ENCODE data around the gene NTRK1.

NTRK1 gene

DNA sequence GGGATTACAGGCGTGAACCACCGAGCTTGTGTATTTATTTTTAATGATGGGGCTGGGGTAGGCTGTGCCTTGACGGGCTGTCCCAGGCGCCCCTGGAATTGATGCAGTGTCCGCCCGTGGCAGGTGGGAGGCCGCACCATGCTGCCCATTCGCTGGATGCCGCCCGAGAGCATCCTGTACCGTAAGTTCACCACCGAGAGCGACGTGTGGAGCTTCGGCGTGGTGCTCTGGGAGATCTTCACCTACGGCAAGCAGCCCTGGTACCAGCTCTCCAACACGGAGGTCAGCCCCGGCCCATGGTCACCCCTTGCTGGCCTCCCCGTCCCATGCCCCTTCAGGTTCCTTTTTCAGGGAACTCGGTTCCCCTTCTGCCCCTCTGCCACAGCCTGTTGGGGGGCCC, 19.2 kb downstream of the NTRK1 start:
- TF ChIP-seq TCF4 (CRISPR knock-in tag; IDR thresholded peaks at IDR 0.05; ENCODE audit: borderline replicate concordance) (no peak), ARNTL (CRISPR knock-in tag; IDR thresholded peaks at IDR 0.05; ENCODE audit: borderline replicate concordance, low read depth) (no peak), ESRRG (CRISPR knock-in tag; IDR thresholded peaks at IDR 0.05) (no peak), ZC3H10 (CRISPR knock-in tag; IDR thresholded peaks at IDR 0.05) (no peak), BACH2 (CRISPR knock-in tag; IDR thresholded peaks at IDR 0.05; ENCODE audit: borderline replicate concordance) (no peak), ZFP30 (CRISPR knock-in tag; IDR thresholded peaks at IDR 0.05) (no peak), ZNF565 (CRISPR knock-in tag; conservative IDR thresholded peaks at IDR 0.05; ENCODE audit: low read depth) (no peak), ZNF8 (CRISPR knock-in tag; IDR thresholded peaks at IDR 0.05) (no peak), RARB (CRISPR knock-in tag; IDR thresholded peaks at IDR 0.05) (no peak), GLIS3 (CRISPR knock-in tag; IDR thresholded peaks at IDR 0.05) (no peak), CREB5 (CRISPR knock-in tag; IDR thresholded peaks at IDR 0.05; ENCODE audit: low read depth) (no peak), ZFP3 (CRISPR knock-in tag; IDR thresholded peaks at IDR 0.05) (no peak), CSRNP3 (CRISPR knock-in tag; IDR thresholded peaks at IDR 0.05) (no peak), PPARA (CRISPR knock-in tag; IDR thresholded peaks at IDR 0.05; ENCODE audit: borderline replicate concordance) (no peak), SNAI2 (CRISPR knock-in tag; IDR thresholded peaks at IDR 0.05) (no peak), PATZ1 (CRISPR knock-in tag; IDR thresholded peaks at IDR 0.05; ENCODE audit: borderline replicate concordance) (no peak)
- TF ChIP-seq, protein P1, sequence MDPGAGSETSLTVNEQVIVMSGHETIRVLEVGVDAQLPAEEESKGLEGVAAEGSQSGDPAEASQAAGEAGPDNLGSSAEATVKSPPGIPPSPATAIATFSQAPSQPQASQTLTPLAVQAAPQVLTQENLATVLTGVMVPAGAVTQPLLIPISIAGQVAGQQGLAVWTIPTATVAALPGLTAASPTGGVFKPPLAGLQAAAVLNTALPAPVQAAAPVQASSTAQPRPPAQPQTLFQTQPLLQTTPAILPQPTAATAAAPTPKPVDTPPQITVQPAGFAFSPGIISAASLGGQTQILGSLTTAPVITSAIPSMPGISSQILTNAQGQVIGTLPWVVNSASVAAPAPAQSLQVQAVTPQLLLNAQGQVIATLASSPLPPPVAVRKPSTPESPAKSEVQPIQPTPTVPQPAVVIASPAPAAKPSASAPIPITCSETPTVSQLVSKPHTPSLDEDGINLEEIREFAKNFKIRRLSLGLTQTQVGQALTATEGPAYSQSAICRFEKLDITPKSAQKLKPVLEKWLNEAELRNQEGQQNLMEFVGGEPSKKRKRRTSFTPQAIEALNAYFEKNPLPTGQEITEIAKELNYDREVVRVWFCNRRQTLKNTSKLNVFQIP (CRISPR knock-in tag; IDR thresholded peaks at IDR 0.05; ENCODE audit: borderline replicate concordance, low read depth): no peak
- ATAC-seq: no peak

- no peak for ATAC-seq
- no peak for TF ChIP-seq CREB5 (CRISPR knock-in tag; IDR thresholded peaks at IDR 0.05; ENCODE audit: low read depth)
- TF ChIP-seq ZFP30 (CRISPR knock-in tag; IDR thresholded peaks at IDR 0.05): no peak
- TF ChIP-seq ISL1 (CRISPR knock-in tag; IDR thresholded peaks at IDR 0.05): no peak
- TF ChIP-seq ESRRG (CRISPR knock-in tag; IDR thresholded peaks at IDR 0.05): no peak
- no peak for TF ChIP-seq ZNF70 (CRISPR knock-in tag; IDR thresholded peaks at IDR 0.05)
- no peak for TF ChIP-seq ZNF8 (CRISPR knock-in tag; IDR thresholded peaks at IDR 0.05)
- no peak for TF ChIP-seq ZNF565 (CRISPR knock-in tag; conservative IDR thresholded peaks at IDR 0.05; ENCODE audit: low read depth)
- TF ChIP-seq, protein P1 (CRISPR knock-in tag; IDR thresholded peaks at IDR 0.05; ENCODE audit: borderline replicate concordance, low read depth): no peak
- TF ChIP-seq RARB (CRISPR knock-in tag; IDR thresholded peaks at IDR 0.05): no peak
These were observed 19.8 kb downstream of the NTRK1 start for GRCh38 chr1:156880473-156880872.

DNA sequence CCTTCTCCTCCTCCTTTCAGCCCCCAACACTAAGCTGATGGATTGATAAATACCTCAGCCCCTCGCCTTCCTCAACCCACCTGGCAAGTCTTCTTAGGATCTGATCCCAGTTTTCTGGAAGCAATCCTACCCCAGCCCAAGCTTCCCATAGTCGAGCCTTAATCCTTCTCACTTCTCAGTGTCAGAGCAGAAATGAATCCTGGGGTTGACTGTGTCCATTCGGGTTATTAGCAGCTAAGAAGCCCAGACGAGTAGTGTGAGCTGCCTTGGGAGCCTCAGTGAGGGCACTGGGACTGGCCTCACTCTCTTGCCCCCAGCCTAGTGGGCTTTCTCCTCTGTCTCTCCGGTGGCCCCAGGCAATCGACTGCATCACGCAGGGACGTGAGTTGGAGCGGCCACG, 20.4 kb downstream of the NTRK1 start:
- ATAC-seq: no peak
- TF ChIP-seq ISL1 (CRISPR knock-in tag; IDR thresholded peaks at IDR 0.05): no peak
- TF ChIP-seq CSDC2 (CRISPR knock-in tag; IDR thresholded peaks at IDR 0.05): no peak
- no peak for TF ChIP-seq TCF4 (CRISPR knock-in tag; IDR thresholded peaks at IDR 0.05; ENCODE audit: borderline replicate concordance)
- no peak for TF ChIP-seq TOX (CRISPR knock-in tag; IDR thresholded peaks at IDR 0.05; ENCODE audit: borderline replicate concordance)
- TF ChIP-seq ZFP30 (CRISPR knock-in tag; IDR thresholded peaks at IDR 0.05): no peak
- TF ChIP-seq RARB (CRISPR knock-in tag; IDR thresholded peaks at IDR 0.05): no peak
- TF ChIP-seq SNAI2 (CRISPR knock-in tag; IDR thresholded peaks at IDR 0.05): no peak
- no peak for TF ChIP-seq ZFP3 (CRISPR knock-in tag; IDR thresholded peaks at IDR 0.05)
- no peak for TF ChIP-seq BACH2 (CRISPR knock-in tag; IDR thresholded peaks at IDR 0.05; ENCODE audit: borderline replicate concordance)
- TF ChIP-seq PATZ1 (CRISPR knock-in tag; IDR thresholded peaks at IDR 0.05; ENCODE audit: borderline replicate concordance): no peak
- no peak for TF ChIP-seq ZNF8 (CRISPR knock-in tag; IDR thresholded peaks at IDR 0.05)
- TF ChIP-seq, protein P2, sequence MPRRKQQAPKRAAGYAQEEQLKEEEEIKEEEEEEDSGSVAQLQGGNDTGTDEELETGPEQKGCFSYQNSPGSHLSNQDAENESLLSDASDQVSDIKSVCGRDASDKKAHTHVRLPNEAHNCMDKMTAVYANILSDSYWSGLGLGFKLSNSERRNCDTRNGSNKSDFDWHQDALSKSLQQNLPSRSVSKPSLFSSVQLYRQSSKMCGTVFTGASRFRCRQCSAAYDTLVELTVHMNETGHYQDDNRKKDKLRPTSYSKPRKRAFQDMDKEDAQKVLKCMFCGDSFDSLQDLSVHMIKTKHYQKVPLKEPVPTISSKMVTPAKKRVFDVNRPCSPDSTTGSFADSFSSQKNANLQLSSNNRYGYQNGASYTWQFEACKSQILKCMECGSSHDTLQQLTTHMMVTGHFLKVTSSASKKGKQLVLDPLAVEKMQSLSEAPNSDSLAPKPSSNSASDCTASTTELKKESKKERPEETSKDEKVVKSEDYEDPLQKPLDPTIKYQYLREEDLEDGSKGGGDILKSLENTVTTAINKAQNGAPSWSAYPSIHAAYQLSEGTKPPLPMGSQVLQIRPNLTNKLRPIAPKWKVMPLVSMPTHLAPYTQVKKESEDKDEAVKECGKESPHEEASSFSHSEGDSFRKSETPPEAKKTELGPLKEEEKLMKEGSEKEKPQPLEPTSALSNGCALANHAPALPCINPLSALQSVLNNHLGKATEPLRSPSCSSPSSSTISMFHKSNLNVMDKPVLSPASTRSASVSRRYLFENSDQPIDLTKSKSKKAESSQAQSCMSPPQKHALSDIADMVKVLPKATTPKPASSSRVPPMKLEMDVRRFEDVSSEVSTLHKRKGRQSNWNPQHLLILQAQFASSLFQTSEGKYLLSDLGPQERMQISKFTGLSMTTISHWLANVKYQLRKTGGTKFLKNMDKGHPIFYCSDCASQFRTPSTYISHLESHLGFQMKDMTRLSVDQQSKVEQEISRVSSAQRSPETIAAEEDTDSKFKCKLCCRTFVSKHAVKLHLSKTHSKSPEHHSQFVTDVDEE (CRISPR knock-in tag; IDR thresholded peaks at IDR 0.05): no peak
- TF ChIP-seq PPARA (CRISPR knock-in tag; IDR thresholded peaks at IDR 0.05; ENCODE audit: borderline replicate concordance): no peak
- no peak for TF ChIP-seq ZNF565 (CRISPR knock-in tag; conservative IDR thresholded peaks at IDR 0.05; ENCODE audit: low read depth)
- TF ChIP-seq ARNTL (CRISPR knock-in tag; IDR thresholded peaks at IDR 0.05; ENCODE audit: borderline replicate concordance, low read depth): no peak

All from SK-N-SH treated with all-trans-retinoic acid at 6 μM for 48 hours (cell line).